Activated naive CD4-positive, alpha-beta T cell treated with anti-CD3 and anti-CD28 coated beads, Interleukin-2, amount 10 ng/mL, durations not matched to agents 7 days and 5 days (primary cell): ENCODE measurements around the gene SCYGR1.
"Not testable (repeated sequence)": the region's sequence is repeated elsewhere in the genome, so short reads cannot be mapped to it uniquely, and the experiment has no call there.

Experiments used
- CTCF ChIA-PET: fragments of 350-600 bp; sonication (Branson Sonifier 250); formaldehyde crosslinking; loops from one replicate; lab custom pipeline; 2021; ENCODE audit warnings: antibody characterized with exemption; lab: Charles Lee
- DNase-seq: peaks from one replicate; pipeline ENCODE4 v3.0.0-alpha.2; 2020
- H3K27ac Mint-ChIP-seq: one replicate; pipeline ENCODE4 v1.8.0; 2021; ENCODE audit warnings: mild to moderate bottlenecking, moderate library complexity, mixed read lengths
- H3K27me3 Mint-ChIP-seq: one replicate; pipeline ENCODE4 v1.8.0; 2021; ENCODE audit warnings: mild to moderate bottlenecking, mixed read lengths
- H3K36me3 Mint-ChIP-seq: one replicate; pipeline ENCODE4 v1.8.0; 2021; ENCODE audit warnings: mixed read lengths
- H3K4me1 Mint-ChIP-seq: one replicate; pipeline ENCODE4 v1.8.0; 2021; ENCODE audit warnings: mixed read lengths
- H3K4me3 Mint-ChIP-seq: one replicate; pipeline ENCODE4 v1.8.0; 2021; ENCODE audit warnings: mild to moderate bottlenecking, moderate library complexity, mixed read lengths
- H3K9me3 Mint-ChIP-seq: one replicate; pipeline ENCODE4 v1.8.0; 2021; ENCODE audit warnings: mixed read lengths

Gene SCYGR1, protein sequence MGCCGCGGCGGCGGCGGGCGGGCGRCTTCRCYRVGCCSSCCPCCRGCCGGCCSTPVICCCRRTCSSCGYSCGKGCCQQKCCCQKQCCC

GRCh38 chr2:227387583-227387982 is at the start of gene SCYGR1:
TSS of gene SCYGR1 (minus strand) at chr2:227387949. CDS start at chr2:227387949, 0 bp downstream.
- H3K4me3 Mint-ChIP-seq, H3K36me3 Mint-ChIP-seq, H3K4me1 Mint-ChIP-seq, H3K27ac Mint-ChIP-seq, CTCF ChIA-PET, H3K27me3 Mint-ChIP-seq, H3K9me3 Mint-ChIP-seq, DNase-seq: not testable (repeated sequence)

GRCh38 chr2:227436436-227437174 is 48.9 kb upstream of the SCYGR1 start:
- H3K4me1 Mint-ChIP-seq, result no peaks in the 10 kb centered on the region
- H3K9me3 Mint-ChIP-seq, result peaks cover 14% of the 10 kb centered on the region
- no peak overlapping the region for H3K4me3 Mint-ChIP-seq
- H3K27me3 Mint-ChIP-seq, result no peaks in the 10 kb centered on the region
- H3K36me3 Mint-ChIP-seq, result peaks cover 7% of the 10 kb centered on the region
- no peak overlapping the region for H3K27ac Mint-ChIP-seq
- CTCF ChIA-PET, result no interaction called here
- DNase-seq, result no peak

DNA sequence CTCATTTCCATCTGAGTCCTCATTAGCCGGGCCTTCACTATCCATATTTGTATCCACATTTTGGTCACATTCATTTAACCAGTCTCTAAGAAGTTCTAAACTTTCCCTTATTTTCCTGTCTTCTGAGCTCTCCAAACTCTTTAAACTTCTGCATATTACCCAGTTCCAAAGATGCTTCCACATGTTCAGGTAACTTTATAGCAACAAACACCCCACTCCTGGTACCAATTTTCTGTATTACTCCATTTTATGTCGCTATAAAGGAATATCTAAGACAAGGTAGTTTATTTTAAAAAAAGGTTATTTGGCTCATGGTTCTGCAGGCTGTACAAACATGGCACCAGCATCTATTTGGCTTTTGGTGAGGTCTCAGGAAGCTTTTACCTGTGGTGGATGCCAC is 45.4 kb upstream of the SCYGR1 start:
- H3K27me3 Mint-ChIP-seq, result no peaks in the 10 kb centered on the region
- no peaks in the 10 kb centered on the region for H3K4me1 Mint-ChIP-seq
- H3K9me3 Mint-ChIP-seq, result peaks cover 18% of the 10 kb centered on the region
- CTCF ChIA-PET, result no interaction called here
- DNase-seq, result no peak
- H3K27ac Mint-ChIP-seq, result no peak overlapping the region
- no peak overlapping the region for H3K4me3 Mint-ChIP-seq
- H3K36me3 Mint-ChIP-seq, result peaks cover 7% of the 10 kb centered on the region

DNA sequence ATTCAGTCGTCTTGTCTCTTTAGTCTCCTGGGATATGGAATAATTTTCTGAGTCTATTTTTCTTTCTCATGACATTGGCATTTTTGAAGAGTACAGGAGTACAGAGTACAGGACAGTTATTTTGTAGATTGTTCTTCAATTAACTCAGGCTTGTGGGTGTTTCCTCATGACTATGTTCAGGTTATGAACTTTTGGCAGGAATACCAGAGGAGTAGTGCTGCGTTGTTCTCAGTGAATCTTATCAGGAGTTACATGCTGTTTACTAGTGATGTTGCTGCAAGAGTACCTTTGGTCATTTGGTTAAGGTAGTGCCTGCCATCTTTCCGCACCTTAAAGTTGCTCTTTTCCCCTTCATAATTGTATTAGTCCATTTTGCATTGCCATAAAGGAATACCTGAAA is 42.9 kb upstream of the SCYGR1 start:
- no peak for DNase-seq
- peaks cover 16% of the 10 kb centered on the region for H3K9me3 Mint-ChIP-seq
- CTCF ChIA-PET, result no interaction called here
- peaks cover 7% of the 10 kb centered on the region for H3K36me3 Mint-ChIP-seq
- no peaks in the 10 kb centered on the region for H3K27me3 Mint-ChIP-seq
- H3K4me1 Mint-ChIP-seq, result no peaks in the 10 kb centered on the region
- no peak overlapping the region for H3K27ac Mint-ChIP-seq
- H3K4me3 Mint-ChIP-seq, result no peak overlapping the region

DNA sequence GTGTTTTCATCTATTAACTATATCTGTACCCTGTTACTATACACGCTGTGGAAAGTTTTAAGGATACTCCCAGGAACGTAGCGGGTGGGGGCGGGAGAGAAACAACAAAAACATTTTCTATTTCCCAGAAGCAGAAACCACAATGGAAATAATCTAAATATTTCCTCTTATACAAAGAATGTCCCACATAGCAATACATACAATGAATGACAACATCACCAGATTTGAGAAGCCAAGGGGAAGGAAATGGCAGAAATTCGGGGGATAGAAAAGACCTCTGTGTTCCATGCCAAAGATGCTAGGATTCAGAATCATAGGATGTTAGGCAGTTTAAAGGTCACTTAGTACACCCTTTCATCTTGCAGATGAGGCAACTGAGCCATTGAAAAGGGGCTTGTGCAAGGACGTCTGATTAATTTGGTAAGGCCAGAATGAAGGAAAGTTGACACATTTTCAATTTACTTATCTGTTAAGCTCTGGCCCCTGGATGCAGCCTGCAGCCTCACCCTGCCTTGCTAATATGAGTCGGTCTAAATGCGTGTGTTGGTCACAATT is 41.1 kb upstream of the SCYGR1 start:
- H3K36me3 Mint-ChIP-seq, result peaks cover 7% of the 10 kb centered on the region
- H3K4me1 Mint-ChIP-seq, result no peaks in the 10 kb centered on the region
- no peak overlapping the region for H3K27ac Mint-ChIP-seq
- no peaks in the 10 kb centered on the region for H3K27me3 Mint-ChIP-seq
- no peak overlapping the region for H3K4me3 Mint-ChIP-seq
- CTCF ChIA-PET, result interaction anchor here (0.6 kb wide), 1 partner anchor 14 kb away, joined by 3 read pairs; no protein-coding TSS in a partner anchor
- peaks cover 16% of the 10 kb centered on the region for H3K9me3 Mint-ChIP-seq
- no peak for DNase-seq

DNA sequence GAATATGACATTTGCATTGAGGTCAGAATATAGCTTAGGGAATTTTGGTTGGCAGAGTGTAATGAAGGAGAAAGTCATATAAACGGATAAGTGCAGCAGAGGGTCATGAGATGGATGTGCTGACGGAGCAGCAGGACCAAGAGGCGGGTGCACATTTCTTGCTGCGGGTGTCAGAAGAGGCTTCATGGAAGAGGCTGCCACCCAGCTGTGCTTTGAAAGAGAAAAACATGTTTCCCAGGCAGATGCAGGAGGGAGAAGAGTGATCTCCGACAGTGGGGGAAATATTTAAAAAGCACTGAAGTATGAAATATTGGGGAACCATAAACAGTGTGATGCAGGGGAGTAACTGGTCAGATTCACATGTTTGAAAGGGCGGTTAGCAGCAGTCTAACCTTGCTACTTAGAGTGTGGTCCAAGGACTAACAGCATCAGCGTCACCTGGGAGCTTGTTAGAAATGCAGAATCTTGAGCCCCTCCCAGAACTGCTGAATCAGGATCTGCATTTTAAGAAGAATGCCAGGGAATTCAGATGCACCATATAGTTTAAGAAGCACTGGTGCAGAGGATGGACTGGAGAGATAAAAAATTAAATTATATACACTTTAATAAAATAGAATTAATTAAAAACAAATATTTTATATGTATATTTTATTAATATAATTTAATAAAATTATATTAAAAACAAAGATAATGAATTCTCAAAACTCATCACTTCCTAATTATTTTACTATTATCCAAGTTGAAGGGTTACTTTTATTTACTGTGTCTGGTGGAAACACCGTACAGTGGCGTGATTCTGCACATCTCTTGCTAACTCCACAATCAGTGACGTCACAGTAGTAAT is 36.1 kb upstream of the SCYGR1 start:
- Mint-ChIP-seq H3K27ac (no peak overlapping the region), H3K36me3 (no peaks in the 10 kb centered on the region)

GRCh38 chr2:227420087-227421052 is 32.6 kb upstream of the SCYGR1 start:
- no peak for DNase-seq
- Mint-ChIP-seq H3K9me3 (no peaks in the 10 kb centered on the region), H3K4me1 (peaks cover 4% of the 10 kb centered on the region), H3K27me3 (no peaks in the 10 kb centered on the region), H3K4me3 (no peak overlapping the region), H3K36me3 (no peaks in the 10 kb centered on the region), H3K27ac (no peak overlapping the region)
- CTCF ChIA-PET, result interaction anchor here (0.5 kb wide), 1 partner anchor 15 kb away, joined by 3 read pairs; no protein-coding TSS in a partner anchor

More for the DNA sequence above, 36.1 kb upstream of the SCYGR1 start:
- no peaks in the 10 kb centered on the region for H3K9me3 Mint-ChIP-seq
- CTCF ChIA-PET, result no interaction called here
- no peak for DNase-seq
- no peak overlapping the region for H3K4me3 Mint-ChIP-seq
- no peaks in the 10 kb centered on the region for H3K27me3 Mint-ChIP-seq
- no peaks in the 10 kb centered on the region for H3K4me1 Mint-ChIP-seq

- CTCF ChIA-PET, result no interaction called here
- Mint-ChIP-seq H3K36me3 (no peaks in the 10 kb centered on the region), H3K4me1 (peaks cover 10% of the 10 kb centered on the region), H3K4me3 (no peak overlapping the region), H3K9me3 (no peaks in the 10 kb centered on the region), H3K27ac (no peak overlapping the region), H3K27me3 (no peaks in the 10 kb centered on the region)
- no peak for DNase-seq
These were observed 29.0 kb upstream of the SCYGR1 start for GRCh38 chr2:227416701-227417100.

DNA sequence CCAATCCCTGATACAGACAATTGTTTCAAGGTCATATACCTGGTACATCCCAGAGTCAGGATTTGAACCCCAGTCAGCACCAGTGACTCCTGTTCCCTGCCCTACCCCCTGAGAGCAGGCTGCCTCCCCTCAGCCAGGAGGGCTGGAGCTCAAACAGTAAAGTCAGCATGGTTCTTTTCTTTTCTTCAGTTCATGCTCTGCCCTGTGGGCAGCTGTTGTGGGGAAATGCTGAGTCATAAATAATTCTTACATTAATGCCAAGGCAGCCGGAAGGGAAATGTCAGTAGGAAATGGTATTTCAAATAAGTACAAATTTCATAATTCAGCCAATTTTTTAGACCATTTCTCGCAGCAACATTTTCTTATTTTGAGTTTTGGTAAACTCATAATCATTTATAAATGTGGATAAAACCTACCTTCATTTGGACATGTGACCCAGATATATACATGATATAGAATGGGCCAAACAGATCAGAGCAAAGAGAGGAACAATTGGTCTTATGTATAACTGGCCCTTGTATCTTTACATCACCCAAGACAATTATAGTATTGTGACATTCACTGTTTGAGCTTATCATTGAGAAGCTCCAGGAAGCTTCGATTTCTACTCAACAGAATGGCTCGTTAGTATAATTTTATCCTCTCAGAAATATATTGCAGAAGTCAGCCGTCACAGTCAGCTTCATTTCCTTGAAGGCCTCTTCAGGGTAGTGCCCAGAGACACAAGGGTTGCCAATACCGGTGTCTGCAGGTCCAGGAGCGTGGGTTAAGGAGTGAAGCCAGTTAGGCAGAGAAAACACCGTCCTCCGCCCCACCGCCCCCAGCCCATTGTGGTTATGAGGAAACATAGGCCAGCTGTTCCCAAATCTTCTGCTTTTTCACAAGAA is 28.0 kb upstream of the SCYGR1 start:
- H3K4me3 Mint-ChIP-seq, result no peak overlapping the region
- DNase-seq, result no peak
- H3K27ac Mint-ChIP-seq, result peak overlapping the region; percentile 37
- no peaks in the 10 kb centered on the region for H3K27me3 Mint-ChIP-seq
- H3K4me1 Mint-ChIP-seq, result peaks cover 19% of the 10 kb centered on the region
- CTCF ChIA-PET, result no interaction called here
- H3K9me3 Mint-ChIP-seq, result no peaks in the 10 kb centered on the region
- H3K36me3 Mint-ChIP-seq, result no peaks in the 10 kb centered on the region

GRCh38 chr2:227414846-227415245 is 27.1 kb upstream of the SCYGR1 start:
- peaks cover 19% of the 10 kb centered on the region for H3K4me1 Mint-ChIP-seq
- no peak overlapping the region for H3K4me3 Mint-ChIP-seq
- CTCF ChIA-PET, result no interaction called here
- H3K9me3 Mint-ChIP-seq, result no peaks in the 10 kb centered on the region
- no peaks in the 10 kb centered on the region for H3K27me3 Mint-ChIP-seq
- no peak for DNase-seq
- no peaks in the 10 kb centered on the region for H3K36me3 Mint-ChIP-seq
- H3K27ac Mint-ChIP-seq, result no peak overlapping the region

DNA sequence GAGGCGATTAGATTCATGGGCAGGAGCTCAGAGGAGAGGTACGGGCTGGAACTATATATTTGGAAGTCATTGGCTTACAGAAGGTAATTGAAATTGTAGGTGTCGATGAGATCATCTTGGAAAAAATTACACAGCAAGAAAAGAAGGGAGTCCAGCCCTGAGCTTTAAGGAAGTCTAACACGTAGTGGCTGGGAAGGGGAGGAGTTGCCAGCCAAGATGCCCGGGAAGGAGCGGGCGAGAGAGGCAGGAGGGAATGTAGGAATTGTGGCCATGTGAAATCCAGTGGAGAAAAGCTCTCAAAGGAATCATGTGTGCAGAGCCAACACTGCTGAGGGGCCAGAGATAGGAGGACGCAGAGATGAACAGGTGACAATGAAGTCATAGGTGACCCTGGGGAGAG is 25.6 kb upstream of the SCYGR1 start:
- Mint-ChIP-seq H3K36me3 (no peaks in the 10 kb centered on the region), H3K27ac (no peak overlapping the region), H3K4me3 (no peak overlapping the region), H3K27me3 (no peaks in the 10 kb centered on the region), H3K9me3 (no peaks in the 10 kb centered on the region), H3K4me1 (peaks cover 19% of the 10 kb centered on the region)
- DNase-seq, result no peak
- CTCF ChIA-PET, result no interaction called here

DNA sequence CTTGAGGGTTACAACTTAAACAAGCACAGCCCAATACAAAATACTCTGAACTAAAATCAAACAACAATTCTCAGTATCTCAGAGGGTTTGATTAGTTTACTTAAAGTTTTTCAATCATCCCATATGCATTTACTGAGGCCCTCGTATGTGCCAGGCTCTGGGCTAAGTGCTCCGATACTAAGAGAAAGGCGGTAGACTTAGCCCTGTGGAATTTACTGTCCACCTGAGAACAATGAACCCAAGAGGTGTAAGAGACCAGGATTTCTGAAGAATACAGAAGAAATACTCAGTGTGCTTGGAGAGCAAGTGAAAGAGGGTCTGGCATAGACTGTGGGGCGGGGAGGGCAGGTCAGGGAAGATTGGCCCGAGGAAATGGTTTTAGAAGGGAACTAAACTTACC is 25.1 kb upstream of the SCYGR1 start:
- no peak overlapping the region for H3K4me3 Mint-ChIP-seq
- peaks cover 19% of the 10 kb centered on the region for H3K4me1 Mint-ChIP-seq

GRCh38 chr2:227411990-227412350 is 24.2 kb upstream of the SCYGR1 start:
- Mint-ChIP-seq H3K4me3 (no peak overlapping the region), H3K4me1 (peaks cover 19% of the 10 kb centered on the region), H3K27ac (no peak overlapping the region), H3K9me3 (no peaks in the 10 kb centered on the region), H3K27me3 (no peaks in the 10 kb centered on the region), H3K36me3 (no peaks in the 10 kb centered on the region)
- DNase-seq, result no peak
- CTCF ChIA-PET, result no interaction called here

More for the DNA sequence above, 25.1 kb upstream of the SCYGR1 start:
- Mint-ChIP-seq H3K9me3 (no peaks in the 10 kb centered on the region), H3K27ac (no peak overlapping the region), H3K27me3 (no peaks in the 10 kb centered on the region), H3K36me3 (no peaks in the 10 kb centered on the region)
- no peak for DNase-seq
- CTCF ChIA-PET, result no interaction called here
